Vagina (tissue), 2 donors: ENCODE results near the gene ZC3HAV1.

ENCODE experiments used
- POLR2A ChIP-seq, 2 donors: fragments of 450-650 bp; IDR thresholded peaks; one replicate each; pipeline ENCODE4 v1.6.1; 2017; ENCODE audit warnings: antibody characterized with exemption in 2 of 2, mild to moderate bottlenecking in 2 of 2, moderate library complexity in 2 of 2
- POLR2AphosphoS5 ChIP-seq, 2 donors: sonication (generic); formaldehyde crosslinking; IDR thresholded peaks; one replicate each; pipeline ENCODE4 v1.9.0; 2017; ENCODE audit warnings: antibody characterized with exemption in 2 of 2, mild to moderate bottlenecking in 2 of 2, low read depth in 1 of 2; ENCODE audit not compliant: insufficient read depth in 1 of 2
- TF ChIP-seq, protein P1 (sequence below), 3 experiments: fragments of 450-650 bp in 2 of 3; fragments of 200-600 bp in 1 of 3; sonication (generic) in 1 of 3; IDR thresholded peaks; one replicate each; pipeline ENCODE4 v1.5.1; 2017 to 2019; ENCODE audit warnings: antibody characterized with exemption in 3 of 3, mild to moderate bottlenecking in 2 of 3, moderate library complexity in 2 of 3

DNA sequence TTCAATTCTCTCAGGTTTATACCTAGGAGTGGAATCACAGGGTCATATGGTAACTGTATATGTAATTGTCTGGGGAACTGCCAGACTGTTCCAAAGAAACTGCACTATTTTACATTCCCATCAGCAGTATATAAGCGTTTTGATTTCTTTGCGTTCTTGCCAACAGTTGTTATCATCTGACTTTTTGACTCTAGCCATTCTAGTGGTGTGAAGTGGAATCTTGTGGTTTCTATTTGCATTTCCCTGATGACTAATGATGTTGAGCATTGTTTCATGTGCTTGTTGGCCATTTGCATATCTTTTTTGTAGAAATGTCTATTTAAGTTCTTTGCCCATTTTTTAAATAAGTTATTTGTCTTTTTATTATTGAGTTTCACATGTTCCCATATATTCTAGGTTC lies 44.3 kb upstream of the ZC3HAV1 start:
- TF ChIP-seq, protein P1, sequence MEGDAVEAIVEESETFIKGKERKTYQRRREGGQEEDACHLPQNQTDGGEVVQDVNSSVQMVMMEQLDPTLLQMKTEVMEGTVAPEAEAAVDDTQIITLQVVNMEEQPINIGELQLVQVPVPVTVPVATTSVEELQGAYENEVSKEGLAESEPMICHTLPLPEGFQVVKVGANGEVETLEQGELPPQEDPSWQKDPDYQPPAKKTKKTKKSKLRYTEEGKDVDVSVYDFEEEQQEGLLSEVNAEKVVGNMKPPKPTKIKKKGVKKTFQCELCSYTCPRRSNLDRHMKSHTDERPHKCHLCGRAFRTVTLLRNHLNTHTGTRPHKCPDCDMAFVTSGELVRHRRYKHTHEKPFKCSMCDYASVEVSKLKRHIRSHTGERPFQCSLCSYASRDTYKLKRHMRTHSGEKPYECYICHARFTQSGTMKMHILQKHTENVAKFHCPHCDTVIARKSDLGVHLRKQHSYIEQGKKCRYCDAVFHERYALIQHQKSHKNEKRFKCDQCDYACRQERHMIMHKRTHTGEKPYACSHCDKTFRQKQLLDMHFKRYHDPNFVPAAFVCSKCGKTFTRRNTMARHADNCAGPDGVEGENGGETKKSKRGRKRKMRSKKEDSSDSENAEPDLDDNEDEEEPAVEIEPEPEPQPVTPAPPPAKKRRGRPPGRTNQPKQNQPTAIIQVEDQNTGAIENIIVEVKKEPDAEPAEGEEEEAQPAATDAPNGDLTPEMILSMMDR (IDR thresholded peaks at IDR 0.05) = no peak
- no peak for TF ChIP-seq POLR2AphosphoS5 (IDR thresholded peaks at IDR 0.05; ENCODE audit: insufficient read depth in 1 of 2, low read depth in 1 of 2)
- no peak for TF ChIP-seq POLR2A (IDR thresholded peaks at IDR 0.05)
